ENCODE data around the gene ACSF2.

DNA sequence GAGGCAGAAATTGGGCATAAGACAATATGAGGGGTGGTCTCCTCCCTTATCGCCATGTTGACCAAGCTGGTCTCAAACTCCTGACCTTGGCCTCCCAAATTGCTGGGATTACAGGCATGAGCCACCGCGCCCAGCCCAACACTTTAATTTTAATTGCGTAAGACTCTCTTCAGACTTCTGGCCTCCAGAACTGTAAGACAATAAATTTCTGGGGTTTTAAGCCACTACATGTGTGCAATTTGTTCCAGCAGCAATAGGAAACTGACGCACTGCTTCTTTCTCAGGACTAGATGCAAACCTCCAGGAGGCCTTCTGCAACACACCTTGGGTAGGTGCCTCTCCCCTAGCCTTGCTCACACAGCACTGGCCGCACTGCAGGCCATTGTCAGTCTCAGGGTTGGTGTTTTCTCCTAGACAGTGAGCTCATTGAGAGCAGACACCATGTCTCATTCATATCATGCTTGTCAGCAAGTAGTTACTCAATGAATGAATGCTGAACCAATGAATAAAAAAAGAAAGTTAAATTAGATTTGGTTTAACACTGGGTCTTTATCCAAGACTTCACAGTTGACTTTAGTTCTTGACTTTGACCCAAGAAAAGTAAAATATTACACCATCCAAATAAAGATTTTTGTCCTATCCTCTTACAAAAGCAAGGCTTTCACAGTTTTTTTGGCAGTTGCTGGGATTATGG lies 5.5 kb upstream of the ACSF2 start:
- TF ChIP-seq CTCF (IDR thresholded peaks at IDR 0.05) (no peak), EP300 (IDR thresholded peaks at IDR 0.05) (no peak), POLR2A (IDR thresholded peaks at IDR 0.05) (no peak)
